ENCODE measurements around the gene CHPF.

- no peak for TF ChIP-seq CTCF (IDR thresholded peaks at IDR 0.05; ENCODE audit: extremely low read depth in 1 of 2, insufficient read depth in 1 of 2, low read depth in 1 of 2, low read length in 2 of 2)
- no peak for TF ChIP-seq GATA2 (IDR thresholded peaks at IDR 0.05; ENCODE audit: insufficient read depth, insufficient read length, low read depth, low read length)
- no peak for TF ChIP-seq EZH2 (IDR thresholded peaks at IDR 0.05; ENCODE audit: borderline replicate concordance, low read depth, low read length, severe bottlenecking)
These were observed 48.6 kb downstream of the CHPF start for GRCh38 chr2:219494952-219495530.
